ENCODE results near the gene UBE2Q1.

The UBE2Q1 gene

GRCh38 chr1:154575951-154576566, 17.6 kb upstream of the UBE2Q1 start:
- DNase-seq, result no peak

GRCh38 chr1:154575147-154575927, 16.9 kb upstream of the UBE2Q1 start:
- DNase-seq, result no peak

- no peak for DNase-seq
Observed at GRCh38 chr1:154574716-154575115, 16.3 kb upstream of the UBE2Q1 start.

GRCh38 chr1:154573168-154573510, 14.7 kb upstream of the UBE2Q1 start:
- DNase-seq, result no peak

GRCh38 chr1:154572468-154573167, 14.2 kb upstream of the UBE2Q1 start:
- DNase-seq, result no peak

- no peak for DNase-seq
Observed at GRCh38 chr1:154571964-154572288, 13.5 kb upstream of the UBE2Q1 start.

GRCh38 chr1:154571244-154571963, 12.9 kb upstream of the UBE2Q1 start:
- no peak for DNase-seq

- DNase-seq, result no peak
Observed at GRCh38 chr1:154568157-154568815, 9.8 kb upstream of the UBE2Q1 start.

- DNase-seq, result peak; percentile 46 to 61
Observed at GRCh38 chr1:154567386-154568156, 9.1 kb upstream of the UBE2Q1 start, which contains the start of gene CHRNB2. Gene CHRNB2 (plus strand): TSS chr1:154567778. CDS start chr1:154568045, 267 bp downstream.

GRCh38 chr1:154565876-154566275, 7.4 kb upstream of the UBE2Q1 start:
- DNase-seq, result no peak

- DNase-seq, result peak; percentile 83 to 90
Observed at GRCh38 chr1:154559466-154560044, 1.1 kb upstream of the UBE2Q1 start.

- peak; percentile 99 for DNase-seq
Observed at GRCh38 chr1:154558720-154559465, 431 bp upstream of the UBE2Q1 start.

GRCh38 chr1:154557248-154557938, 1.1 kb downstream of the UBE2Q1 start:
- no peak for DNase-seq

- no peak for DNase-seq
Observed at GRCh38 chr1:154556422-154556821, 2.0 kb downstream of the UBE2Q1 start.

GRCh38 chr1:154553056-154554030, 5.1 kb downstream of the UBE2Q1 start:
- no peak for DNase-seq

- no peak for DNase-seq
Observed at GRCh38 chr1:154552036-154552435, 6.4 kb downstream of the UBE2Q1 start.

- DNase-seq, result no peak
Observed at GRCh38 chr1:154551474-154551873, 7.0 kb downstream of the UBE2Q1 start.

- DNase-seq, result no peak
Observed at GRCh38 chr1:154550657-154551056, 7.8 kb downstream of the UBE2Q1 start.

GRCh38 chr1:154550070-154550469, 8.4 kb downstream of the UBE2Q1 start:
- no peak for DNase-seq
